HCT116 (cell line): ENCODE results near the gene DLX5. TPM values are rescaled to one million over a fixed set of nuclear protein-coding genes. Genes with fewer than 3 reads are reported as not detected.

ENCODE experiments used
- ATAC-seq: fragments of 200-7000 bp; cut with Tn5 transposase; 2 replicates; pipeline ENCODE4 v1.9.1; 2020; ENCODE audit warnings: mild to moderate bottlenecking, moderate library complexity
- BruUV-seq: library from RNA; stranded (reverse); fragments of 400-500 nt; replicated peaks from 2 replicates; lab custom pipeline; 2021; lab: Mats Ljungman, UMichigan
- CTCF ChIA-PET: fragments of 300-600 bp; sonication (Branson Sonifier 250); formaldehyde crosslinking; loops from one replicate; lab custom pipeline; 2021; ENCODE audit warnings: antibody characterized with exemption; lab: Charles Lee
- POLR2A ChIA-PET: fragments of 300-600, 350-600 bp; sonication (Branson Sonifier 250); formaldehyde crosslinking; loops from one replicate; lab custom pipeline; 2021; ENCODE audit warnings: antibody characterized with exemption; lab: Charles Lee
- RAD21 ChIA-PET, 2 experiments: fragments of 300-600 bp; sonication (Branson Sonifier 250); formaldehyde crosslinking; loops; one replicate each; lab custom pipeline; 2023; ENCODE audit warnings: low total read pairs in 2 of 2; ENCODE audit not compliant: uncharacterized antibody in 2 of 2, unreplicated experiment in 2 of 2, low non-redundant PET in 1 of 2; lab: Charles Lee
- DNase-seq: peaks from one replicate; pipeline ENCODE4 v3.0.0-alpha.2; 2010; ENCODE audit warnings: low read depth, low spot score
- H2AFZ ChIP-seq: fragments of 200-600 bp; shearing (Covaris generic), sonication (generic); 2 replicates; pipeline ENCODE4 v1.6.1; 2017; ENCODE audit warnings: low read depth, mixed run types, mixed read lengths, antibody characterized with exemption, low read length; ENCODE audit not compliant: poor library complexity, severe bottlenecking
- H3K27ac ChIP-seq: 2 replicates; pipeline ENCODE4 v1.5.1; 2012; ENCODE audit warnings: low read depth, low read length
- H3K27me3 ChIP-seq: fragments of 200-600 bp; sonication (generic); 2 replicates; pipeline ENCODE4 v1.6.1; 2016; ENCODE audit warnings: mixed run types, low read length, mixed read lengths; ENCODE audit not compliant: insufficient read depth
- H3K36me3 ChIP-seq, 2 experiments: fragments of 200-500 bp in 1 of 2; fragments of 200-600 bp in 1 of 2; sonication (Bioruptor generic) in 1 of 2; sonication (generic) in 1 of 2; 2 replicates each; pipeline versions ENCODE4 v1.5.1 to v1.6.1; 2014 to 2016; ENCODE audit warnings: low read length in 2 of 2, inconsistent platforms in 1 of 2, mixed read lengths in 1 of 2, mixed run types in 1 of 2; ENCODE audit not compliant: insufficient read depth in 2 of 2, control insufficient read depth in 1 of 2
- H3K4me1 ChIP-seq, 2 experiments: fragments of 200-600 bp in 1 of 2; sonication (generic) in 1 of 2; 2 replicates each; pipeline versions ENCODE4 v1.5.1 to v1.6.1; 2012 to 2017; ENCODE audit warnings: low read length in 2 of 2, inconsistent platforms in 1 of 2, mild to moderate bottlenecking in 1 of 2, mixed read lengths in 1 of 2, mixed run types in 1 of 2, moderate library complexity in 1 of 2; ENCODE audit not compliant: insufficient read depth in 2 of 2, control insufficient read depth in 1 of 2
- H3K4me2 ChIP-seq: fragments of 200-600 bp; sonication (generic); 2 replicates; pipeline ENCODE4 v1.6.1; 2017; ENCODE audit warnings: mixed run types, low read length, mixed read lengths
- H3K4me3 ChIP-seq, 2 experiments: fragments of 200-600 bp in 1 of 2; sonication (generic) in 1 of 2; replicated peaks in 1 of 2; 2 replicates each; pipeline ENCODE4 v1.5.1; 2011 to 2016; ENCODE audit warnings: low read length in 2 of 2, control low read depth in 1 of 2, low read depth in 1 of 2, mild to moderate bottlenecking in 1 of 2, mixed read lengths in 1 of 2, mixed run types in 1 of 2
- H3K79me2 ChIP-seq: fragments of 200-600 bp; sonication (generic); 2 replicates; pipeline ENCODE4 v1.6.1; 2017; ENCODE audit warnings: mild to moderate bottlenecking, mixed run types, low read length, moderate library complexity, mixed read lengths; ENCODE audit not compliant: insufficient read depth
- H3K9ac ChIP-seq: fragments of 200-600 bp; sonication (generic); 2 replicates; pipeline ENCODE4 v1.6.1; 2016; ENCODE audit warnings: low read length, mixed read lengths
- H3K9me2 ChIP-seq: fragments of 200-600 bp; sonication (generic), shearing (Covaris generic); 2 replicates; pipeline ENCODE4 v1.6.1; 2017; ENCODE audit warnings: mixed run types, mild to moderate bottlenecking, moderate library complexity; ENCODE audit not compliant: insufficient read depth
- H3K9me3 ChIP-seq, 2 experiments: fragments of 200-500 bp in 1 of 2; fragments of 200-600 bp in 1 of 2; sonication (Bioruptor generic) in 1 of 2; sonication (generic) in 1 of 2; 2 replicates each; pipeline ENCODE4 v1.6.1; 2014 to 2017; ENCODE audit warnings: low read length in 2 of 2, mixed read lengths in 2 of 2, inconsistent platforms in 1 of 2, low read depth in 1 of 2, mild to moderate bottlenecking in 1 of 2, mixed run types in 1 of 2, moderate library complexity in 1 of 2; ENCODE audit not compliant: control insufficient read depth in 1 of 2, insufficient read depth in 1 of 2
- H4K20me1 ChIP-seq: fragments of 200-600 bp; sonication (generic), shearing (Covaris generic); 2 replicates; pipeline ENCODE4 v1.6.1; 2017; ENCODE audit warnings: mixed run types, mild to moderate bottlenecking, moderate library complexity; ENCODE audit not compliant: insufficient read depth
- CBX3 ChIP-seq: IDR thresholded peaks from 2 replicates; pipeline ENCODE4 v1.6.1; 2012; ENCODE audit warnings: low read depth
- CEBPB ChIP-seq: IDR thresholded peaks from 2 replicates; pipeline ENCODE4 v1.6.1; 2012; ENCODE audit warnings: low read depth
- CTCF ChIP-seq, 3 experiments: fragments of 200-600 bp in 1 of 3; sonication (generic) in 1 of 3; IDR thresholded peaks in 2 of 3; conservative IDR thresholded peaks in 1 of 3; 2 replicates each; pipeline ENCODE4 v1.5.1; 2012 to 2017; ENCODE audit warnings: low read depth in 2 of 3, low read length in 2 of 3, antibody characterized with exemption in 1 of 3, borderline replicate concordance in 1 of 3, control low read depth in 1 of 3, mild to moderate bottlenecking in 1 of 3, mixed read lengths in 1 of 3, mixed run types in 1 of 3, moderate library complexity in 1 of 3; ENCODE audit not compliant: insufficient read depth in 1 of 3
- EZH2 ChIP-seq: fragments of 200-600 bp; sonication (generic); IDR thresholded peaks from 2 replicates; pipeline ENCODE4 v1.6.1; 2017; ENCODE audit warnings: antibody characterized with exemption, mixed run types
- EZH2phosphoT487 ChIP-seq: fragments of 200-600 bp; IDR thresholded peaks from 2 replicates; pipeline ENCODE4 v1.6.1; 2018; ENCODE audit warnings: antibody characterized with exemption, borderline replicate concordance
- JUND ChIP-seq: IDR thresholded peaks from 2 replicates; pipeline ENCODE4 v1.6.1; 2012
- MAX ChIP-seq: IDR thresholded peaks from 2 replicates; pipeline ENCODE4 v1.6.1; 2012
- POLR2A ChIP-seq: IDR thresholded peaks from 2 replicates; pipeline ENCODE4 v1.7.0; 2011; ENCODE audit warnings: borderline replicate concordance; ENCODE audit not compliant: insufficient read depth, insufficient read length; ENCODE audit errors: extremely low read depth
- RAD21 ChIP-seq: IDR thresholded peaks from 2 replicates; pipeline ENCODE4 v1.6.1; 2012; ENCODE audit warnings: low read depth, mild to moderate bottlenecking
- REST ChIP-seq: IDR thresholded peaks from 2 replicates; pipeline ENCODE4 v1.6.1; 2012; ENCODE audit warnings: low read depth
- SRF ChIP-seq: IDR thresholded peaks from 2 replicates; pipeline ENCODE4 v1.6.1; 2012; ENCODE audit warnings: low read depth
- TCF7L2 ChIP-seq: IDR thresholded peaks from 2 replicates; pipeline ENCODE4 v1.7.0; 2011; ENCODE audit warnings: borderline replicate concordance, inconsistent platforms; ENCODE audit not compliant: insufficient read depth, insufficient read length; ENCODE audit errors: extremely low read depth
- ZBTB33 ChIP-seq: IDR thresholded peaks from 2 replicates; pipeline ENCODE4 v1.6.1; 2011; ENCODE audit warnings: mild to moderate bottlenecking, low read length, moderate library complexity; ENCODE audit not compliant: insufficient replicate concordance; ENCODE audit errors: extremely low read depth
- intact Hi-C: fragments of 100-400 bp; cut with micrococcal nuclease; formaldehyde crosslinking; loops from 2 replicates; pipeline ENCODE4 v1.10.0; 2022
- total RNA-seq: library from RNA; stranded (reverse); gene quantifications from one replicate; pipeline ENCODE4 v1.2.1, GENCODE V29; 2021; ENCODE audit not compliant: unreplicated experiment

DLX5 gene
- total RNA-seq, 1 experiment from 2014 or later: not detected

GRCh38 chr7:97015756-97016380, 8.8 kb downstream of the DLX5 start:
- intact Hi-C loops: no loop called here
- Histone ChIP-seq H3K9me3 (no peaks in the 10 kb centered on the region), H3K27ac (no peak overlapping the region), H3K9me2 (no peaks in the 10 kb centered on the region), H3K4me3 (no peak overlapping the region), H3K4me2 (no peak overlapping the region), H4K20me1 (no peaks in the 10 kb centered on the region), H3K4me1 (no peaks in the 10 kb centered on the region), H2AFZ (no peak overlapping the region), H3K27me3 (peaks cover 66% of the 10 kb centered on the region), H3K9ac (no peak overlapping the region), H3K36me3 (no peaks in the 10 kb centered on the region), H3K79me2 (no peaks in the 10 kb centered on the region)
- RAD21 ChIA-PET: no interaction called here
- CTCF ChIA-PET: no interaction called here
- BruUV-seq: no TSS peak
- POLR2A ChIA-PET: no interaction called here
- TF ChIP-seq SRF (no peak), CBX3 (no peak), JUND (no peak), RAD21 (no peak), TCF7L2 (no peak), EZH2 (no peak), MAX (no peak), CEBPB (no peak)
- DNase-seq (no peak), ATAC-seq (no peak)

GRCh38 chr7:97015279-97015678, 9.4 kb downstream of the DLX5 start:
- Histone ChIP-seq H4K20me1 (no peaks in the 10 kb centered on the region), H3K9me2 (no peaks in the 10 kb centered on the region), H3K4me2 (no peak overlapping the region), H3K9me3 (no peaks in the 10 kb centered on the region), H3K27me3 (peaks cover 72% of the 10 kb centered on the region), H3K4me1 (no peaks in the 10 kb centered on the region), H3K79me2 (no peaks in the 10 kb centered on the region), H3K27ac (no peak overlapping the region), H3K9ac (no peak overlapping the region), H3K36me3 (no peaks in the 10 kb centered on the region), H3K4me3 (no peak overlapping the region), H2AFZ (no peak overlapping the region)
- DNase-seq: no peak
- BruUV-seq: no TSS peak
- intact Hi-C loops: no loop called here
- no peak for ATAC-seq
- CTCF ChIA-PET: no interaction called here
- POLR2A ChIA-PET: no interaction called here
- RAD21 ChIA-PET: no interaction called here
- no peak for TF ChIP-seq CTCF (IDR thresholded peaks at IDR 0.05 in 2 of 3, conservative IDR thresholded peaks at IDR 0.05 in 1 of 3; ENCODE audit: borderline replicate concordance in 1 of 3, insufficient read depth in 1 of 3, low read depth in 2 of 3, low read length in 2 of 3)
- TF ChIP-seq EZH2phosphoT487: no peak
- no peak for TF ChIP-seq ZBTB33
- TF ChIP-seq POLR2A: no peak
- TF ChIP-seq REST: no peak
- TF ChIP-seq EZH2: no peak
- no peak for TF ChIP-seq JUND
